Measurements from ENCODE around the gene FAM72A.
A peak's percentile ranks its signal among the peaks of the same experiment; 100 is the strongest.
"Not testable (repeated sequence)": the region's sequence is repeated elsewhere in the genome, so short reads cannot be mapped to it uniquely, and the experiment has no call there.

Gene FAM72A

DNA sequence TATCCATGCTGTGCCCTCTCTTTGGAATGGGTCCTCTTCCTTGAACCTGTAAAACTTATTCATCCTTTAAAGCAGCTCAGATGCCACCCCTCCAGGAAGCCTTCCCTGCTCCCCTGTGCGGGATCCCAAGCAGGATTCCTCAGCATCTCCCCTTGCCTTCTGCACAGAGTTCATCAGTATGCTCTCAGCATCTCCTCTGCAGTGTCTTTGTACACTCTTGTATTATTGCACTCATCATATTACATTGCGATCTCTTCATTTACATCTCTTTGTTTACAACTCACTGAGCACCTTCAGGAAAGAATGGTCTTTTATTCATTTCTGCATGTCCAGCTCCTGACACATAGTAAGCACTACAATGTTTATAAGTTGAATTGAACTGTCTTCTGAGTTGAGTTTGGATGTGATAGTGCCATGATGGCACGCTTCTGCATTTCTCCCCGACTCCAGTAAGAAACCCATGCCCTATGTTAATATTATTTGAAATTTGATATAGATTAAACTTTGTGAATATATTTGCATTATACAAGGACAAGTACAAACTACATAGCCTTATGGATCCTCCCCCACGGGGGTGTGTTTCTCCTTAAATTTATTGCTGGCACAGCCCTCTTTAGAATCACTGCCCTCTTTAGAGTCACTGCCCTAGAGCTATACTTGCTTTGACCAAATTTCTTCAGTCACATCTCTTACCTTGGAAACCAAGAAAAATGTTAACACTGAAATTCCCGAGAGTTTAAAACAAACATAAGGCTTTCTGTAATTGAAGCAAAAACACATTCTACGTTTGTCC is 13.2 kb upstream of the FAM72A start:
- not testable (repeated sequence) for DNase-seq (ENCODE audit: low read depth, low spot score)

DNA sequence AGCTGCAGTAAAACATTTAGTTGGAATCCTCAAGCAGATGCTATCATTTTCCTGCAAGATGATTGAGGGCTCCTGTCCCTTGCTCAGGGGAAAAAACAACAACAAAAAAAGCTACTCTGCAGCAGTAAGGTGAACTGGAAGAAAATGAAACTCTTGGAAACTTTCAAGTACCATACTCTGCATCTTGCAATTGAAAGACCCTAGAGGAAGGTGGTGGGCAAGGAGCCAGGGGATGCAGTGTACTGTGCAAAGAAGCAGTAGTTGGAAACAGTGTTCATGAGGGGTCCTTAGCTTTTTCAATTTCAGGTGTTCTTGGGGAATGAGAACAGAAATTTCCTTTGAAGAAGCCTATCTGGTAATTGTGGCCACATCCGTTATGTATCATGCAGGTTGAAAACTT is 8.2 kb upstream of the FAM72A start:
- not testable (repeated sequence) for DNase-seq (ENCODE audit: low read depth, low spot score)

DNA sequence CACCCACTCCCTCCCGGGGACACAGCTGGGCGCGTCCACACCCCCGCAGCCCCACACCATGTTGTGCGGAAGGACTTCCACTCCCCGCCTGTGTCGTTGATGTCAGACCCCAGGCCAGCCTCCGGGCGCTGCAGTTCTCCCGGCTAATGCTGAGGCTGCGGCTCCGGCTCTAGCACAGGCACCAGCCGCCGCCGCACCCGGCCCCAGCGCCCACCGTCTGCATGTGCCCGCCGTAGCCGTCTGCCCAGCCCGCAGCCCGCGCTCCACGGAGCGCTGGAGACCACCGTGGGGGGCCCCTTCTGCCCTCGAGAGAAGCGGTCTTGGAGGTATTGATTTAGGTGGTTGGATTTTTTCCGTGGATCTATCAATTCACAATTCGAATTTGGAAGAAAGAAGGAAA is 2.9 kb upstream of the FAM72A start:
- not testable (repeated sequence) for DNase-seq (ENCODE audit: low read depth, low spot score)

DNA sequence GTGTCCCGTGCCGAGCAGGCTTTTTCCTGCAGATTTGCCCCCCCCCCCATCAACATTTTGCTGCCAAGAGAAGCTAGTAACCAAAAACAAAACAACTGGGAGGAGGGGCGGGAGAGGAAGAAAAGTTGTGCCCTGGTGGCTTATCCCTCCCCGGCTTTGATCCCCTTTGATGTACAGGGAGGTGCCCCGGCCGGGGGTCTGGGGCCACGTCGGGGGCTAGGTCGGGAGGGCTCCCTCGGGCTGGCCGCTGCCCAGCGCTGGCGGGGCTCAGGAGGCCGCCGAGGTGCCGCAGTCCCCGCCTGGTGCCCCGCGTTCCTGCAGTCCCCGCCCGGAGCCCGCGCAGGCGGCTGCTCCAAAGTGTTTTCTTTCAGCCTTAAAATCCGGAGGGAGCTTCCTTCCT is 2.2 kb upstream of the FAM72A start:
- DNase-seq (ENCODE audit: low read depth, low spot score), result not testable (repeated sequence)

DNA sequence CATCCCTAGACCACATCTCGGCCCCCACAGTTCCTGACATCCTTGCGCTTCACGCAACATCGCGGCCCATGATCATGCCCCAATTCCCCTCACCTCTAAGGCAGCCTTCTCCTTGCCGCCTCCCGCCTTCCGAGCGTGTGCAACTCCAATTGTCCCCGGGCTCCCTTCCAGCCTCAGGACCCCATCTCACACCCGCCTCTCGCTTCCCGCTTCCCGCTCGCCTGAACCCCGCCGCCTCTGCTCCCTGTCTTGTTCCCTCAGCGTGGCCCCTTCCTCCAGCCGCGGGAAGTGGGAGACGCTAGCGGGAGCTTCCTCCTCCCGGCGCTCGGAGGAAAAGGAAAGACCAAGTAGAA is 1.5 kb upstream of the FAM72A start:
- not testable (repeated sequence) for DNase-seq (ENCODE audit: low read depth, low spot score)

DNA sequence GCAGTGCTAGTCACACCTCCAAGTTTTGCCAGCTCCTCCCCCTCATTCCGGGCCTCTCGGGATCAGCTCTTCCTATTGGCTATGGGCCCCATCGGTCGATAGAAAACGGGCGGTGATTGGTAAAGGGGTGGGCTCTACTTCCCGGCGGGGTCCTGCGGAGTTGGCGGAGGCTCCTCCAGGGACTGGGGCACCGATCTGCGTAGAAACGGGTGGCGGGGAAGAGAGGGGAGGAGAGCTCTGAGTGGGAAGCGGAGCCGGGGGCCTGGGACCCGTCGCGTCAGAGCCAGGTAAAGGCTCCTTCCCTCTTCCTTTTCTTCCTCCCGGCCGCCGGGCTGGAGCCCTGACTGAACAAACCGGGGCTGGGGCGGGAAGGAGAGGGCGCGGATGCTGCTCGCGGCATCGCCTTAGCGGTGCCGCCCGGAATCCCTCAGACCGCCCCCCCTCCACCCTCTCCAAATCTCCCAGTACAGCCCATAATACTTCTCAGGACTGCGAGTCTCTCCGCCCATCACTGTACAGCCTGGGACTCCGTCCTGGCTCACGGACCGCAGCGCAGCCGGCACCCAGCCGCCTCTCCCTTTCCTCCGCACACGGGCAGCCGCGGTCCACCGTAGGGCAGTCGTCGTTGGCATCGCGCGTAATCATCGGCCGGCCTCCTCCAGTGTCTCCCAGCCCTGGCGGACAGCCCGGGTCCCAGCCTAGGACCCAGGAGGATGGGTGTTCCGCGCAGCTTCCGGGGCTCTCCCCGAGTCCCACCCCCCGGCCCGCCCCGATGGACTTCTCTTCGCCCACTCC is 922 bp upstream of the FAM72A start, which contains the start of gene SRGAP2:
Gene SRGAP2, plus strand, starts transcription at position 178 of the 795 bp plus-strand sequence. CDS start 2,430 bp downstream, outside the sequence.
- peak; percentile 6 for DNase-seq (ENCODE audit: low read depth, low spot score)

DNA sequence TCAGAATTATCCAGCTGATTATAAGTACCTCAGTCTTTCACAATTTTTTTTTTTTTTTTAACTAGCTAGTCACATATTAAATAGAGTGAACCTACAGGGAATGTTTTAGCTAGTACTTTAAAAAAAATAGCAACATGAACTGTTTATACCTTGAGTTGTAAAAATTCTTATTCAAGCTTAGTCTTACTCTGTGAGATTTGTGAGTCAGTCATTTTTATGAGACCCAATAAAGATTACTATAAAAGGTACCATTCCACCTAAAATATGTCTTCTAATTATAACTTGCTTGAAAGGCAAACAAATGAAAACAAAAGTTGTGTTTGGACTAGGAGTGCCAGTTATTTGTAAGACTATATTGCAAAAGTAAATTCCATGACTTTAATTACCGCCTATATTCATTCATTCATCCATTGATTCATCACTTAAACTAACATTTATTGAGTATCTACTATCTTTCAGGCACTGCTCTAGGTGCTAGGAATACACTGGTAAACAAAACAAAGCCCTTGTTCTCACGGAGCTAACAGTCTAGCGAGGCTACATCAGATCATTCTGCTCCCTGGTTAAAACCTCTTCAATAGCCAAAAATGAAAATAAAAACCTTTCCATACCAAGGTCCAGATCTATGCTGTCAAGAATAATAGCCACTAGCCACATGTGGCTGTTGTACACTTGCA is 5.8 kb downstream of the FAM72A start:
- DNase-seq (ENCODE audit: low read depth, low spot score), result not testable (repeated sequence)

DNA sequence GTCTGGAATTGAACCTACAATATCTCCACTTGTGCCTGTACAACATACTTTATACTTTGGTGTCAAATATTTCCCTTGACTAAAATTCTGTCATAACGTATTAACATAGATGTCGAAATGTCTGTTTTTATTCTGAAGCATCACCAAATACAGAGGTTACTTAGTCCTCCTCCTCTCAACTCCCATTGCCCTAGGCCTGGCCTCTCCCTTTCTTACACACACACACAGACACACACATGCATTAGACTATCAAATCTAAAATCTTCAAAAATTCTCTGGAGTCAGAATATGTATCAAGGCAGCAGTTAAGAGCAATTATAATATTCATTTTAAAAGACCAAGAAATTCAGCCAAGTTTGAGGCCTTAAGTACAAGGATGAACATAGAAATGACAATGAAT is 7.5 kb downstream of the FAM72A start:
- DNase-seq (ENCODE audit: low read depth, low spot score), result not testable (repeated sequence)

DNA sequence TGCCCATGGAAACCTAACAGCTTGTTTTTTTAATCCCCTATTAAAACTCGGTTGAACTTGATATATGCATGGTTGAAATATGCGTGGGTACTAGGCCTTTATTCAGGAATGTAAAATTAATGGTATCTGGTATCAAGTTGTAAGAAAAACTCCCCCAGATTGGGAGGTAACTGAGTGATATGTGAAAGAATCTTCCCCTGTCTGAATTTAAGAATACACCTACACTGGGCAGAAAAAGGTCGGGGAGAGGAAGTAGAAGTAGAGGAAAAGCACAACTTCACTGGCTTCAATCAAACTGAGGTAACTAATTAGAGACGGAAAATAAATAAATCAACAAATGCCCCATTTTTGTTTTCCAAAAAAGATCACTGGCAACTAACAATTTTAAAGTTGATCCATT is 15.8 kb downstream of the FAM72A start:
- DNase-seq (ENCODE audit: low read depth, low spot score), result not testable (repeated sequence)

DNA sequence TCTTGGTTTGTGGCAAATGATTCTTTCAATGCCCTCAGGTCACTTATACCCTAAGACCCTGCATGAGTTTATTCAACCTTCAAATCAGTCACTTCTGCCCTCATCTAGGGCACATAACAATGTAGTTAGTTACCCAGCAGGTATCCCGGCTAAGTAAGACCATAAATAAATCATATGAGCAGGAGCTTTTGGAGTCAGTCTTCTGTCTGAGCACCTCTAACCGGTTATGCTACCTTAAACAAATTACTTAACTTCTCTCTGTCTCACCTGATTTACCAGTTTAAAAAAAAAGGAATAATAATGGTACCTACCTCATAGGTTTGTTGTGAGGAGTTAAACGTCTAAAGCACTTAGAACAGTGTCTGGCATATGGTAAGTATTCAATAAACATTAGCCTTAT is 16.9 kb downstream of the FAM72A start:
- DNase-seq (ENCODE audit: low read depth, low spot score), result not testable (repeated sequence)

DNA sequence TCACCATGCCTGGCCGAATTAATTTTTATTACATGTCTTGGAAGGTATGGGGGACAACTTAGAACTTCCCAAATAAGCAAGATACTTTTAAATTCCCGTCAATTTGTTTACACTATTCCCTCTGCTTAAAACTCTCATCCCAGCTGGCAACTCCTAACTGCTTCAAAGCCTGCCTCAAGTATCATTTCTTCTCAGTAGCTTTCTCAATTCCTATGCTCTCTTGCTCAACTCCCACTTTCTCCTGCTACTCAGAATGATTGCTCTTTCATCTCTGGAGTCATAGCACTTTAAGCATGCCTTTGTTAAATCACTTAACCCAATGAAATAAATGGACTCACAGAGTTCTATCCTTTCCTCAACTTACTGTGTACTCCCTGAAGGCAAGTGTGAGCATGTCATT is 18.9 kb downstream of the FAM72A start:
- DNase-seq (ENCODE audit: low read depth, low spot score), result not testable (repeated sequence)

DNA sequence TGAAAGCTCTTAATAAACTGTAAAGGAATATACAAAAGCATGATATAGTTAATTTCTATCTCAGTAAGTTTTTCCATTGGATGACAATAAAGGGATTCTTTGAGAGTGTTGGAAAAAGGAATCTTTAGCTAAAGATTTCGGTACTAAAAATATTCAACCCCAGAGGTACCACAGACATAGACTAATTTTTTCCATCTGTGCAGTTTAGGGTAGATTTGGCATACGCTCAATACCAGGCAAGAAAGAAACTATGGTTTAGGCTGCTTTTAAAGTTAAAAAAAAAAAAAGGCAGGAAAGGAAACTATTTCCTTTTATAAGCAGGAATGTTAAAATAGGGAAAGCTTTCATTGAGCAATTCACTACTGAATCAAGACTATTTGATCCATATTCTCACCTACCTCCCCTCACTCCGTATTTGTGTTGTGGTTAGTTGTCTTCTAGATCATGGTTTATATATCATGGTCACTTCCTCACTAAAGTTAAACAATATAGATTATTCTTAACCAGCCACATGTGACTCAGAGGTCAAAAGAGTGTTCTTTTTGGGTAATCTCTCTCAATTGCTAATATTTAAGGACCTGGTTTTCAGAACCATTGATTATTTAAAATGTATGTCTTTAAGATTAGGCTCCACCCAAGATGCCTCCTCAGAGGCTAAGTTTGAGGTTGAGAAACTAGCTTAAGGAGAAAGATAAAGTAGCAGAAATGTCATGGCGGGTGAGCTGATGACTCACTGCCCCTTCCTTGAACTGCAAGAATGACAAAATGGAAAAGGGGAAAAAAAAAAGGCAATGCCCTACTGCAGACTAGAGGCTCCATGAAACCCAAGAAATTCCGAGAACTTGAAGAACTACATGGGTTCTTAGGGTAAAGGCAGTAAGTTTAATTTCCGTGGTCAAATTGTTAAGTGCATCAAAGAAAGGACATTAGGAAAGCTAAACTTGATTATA is 20.0 kb downstream of the FAM72A start:
- DNase-seq (ENCODE audit: low read depth, low spot score), result not testable (repeated sequence)

DNA sequence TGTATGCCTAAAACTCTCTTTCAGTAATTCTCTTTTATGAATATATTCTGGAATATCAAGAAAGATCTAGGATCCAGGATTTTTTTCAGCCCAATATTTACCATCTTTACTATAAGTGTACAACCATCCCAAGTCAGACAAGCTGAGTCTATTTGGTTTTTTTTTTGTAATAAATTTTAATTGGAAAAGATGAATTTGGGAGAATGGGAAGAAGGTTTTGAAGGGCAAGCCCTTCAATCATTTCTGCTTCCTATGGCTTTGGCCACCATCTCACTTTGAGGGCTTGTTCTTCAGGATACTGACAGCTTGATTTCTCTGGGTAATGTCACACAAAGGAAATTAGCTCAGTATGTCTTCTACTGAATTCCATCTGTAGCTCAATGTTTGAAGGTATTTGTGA is 23.0 kb downstream of the FAM72A start:
- not testable (repeated sequence) for DNase-seq (ENCODE audit: low read depth, low spot score)

DNA sequence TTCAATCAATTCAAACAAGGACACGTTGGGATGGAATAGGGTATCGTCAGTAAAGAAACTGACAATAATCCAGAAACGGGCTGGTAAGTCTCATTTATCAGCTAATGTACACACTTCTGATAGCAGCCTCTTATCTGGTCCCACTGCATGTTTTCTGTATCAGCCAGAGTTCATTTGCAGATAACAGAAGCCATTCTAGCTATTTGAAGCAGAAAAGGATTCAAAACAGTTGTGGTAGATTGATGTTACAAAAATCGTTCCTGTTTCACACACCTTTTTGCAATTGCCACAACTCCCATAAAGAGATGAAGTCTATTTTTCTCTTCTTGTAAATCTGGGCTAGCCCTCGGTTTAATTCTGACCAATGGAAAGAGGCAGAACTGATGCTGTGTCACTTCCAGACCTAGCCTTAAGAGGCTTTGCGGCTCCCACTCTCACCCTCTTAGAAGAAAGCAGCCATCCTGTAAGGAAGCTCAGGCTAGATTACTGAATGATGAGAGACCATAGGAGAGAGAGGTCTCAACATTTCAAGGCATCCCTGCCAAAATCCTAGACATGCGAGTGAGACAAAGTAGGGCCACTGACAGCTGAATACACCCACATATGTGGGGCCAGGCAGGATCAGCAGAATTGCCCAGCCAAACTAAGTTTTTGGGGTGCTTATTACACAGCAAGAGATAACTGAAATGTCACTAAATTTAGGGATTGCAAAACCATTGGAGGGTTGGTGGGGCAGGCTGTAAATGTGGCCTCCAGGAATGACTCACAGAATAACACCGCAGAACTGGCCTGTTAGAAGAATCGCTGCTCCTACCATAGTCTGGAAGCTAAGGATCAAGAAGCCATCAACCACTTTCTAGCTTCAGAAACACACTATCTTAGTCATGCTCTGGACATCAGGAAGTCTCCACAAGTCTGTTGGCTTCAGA is 24.3 kb downstream of the FAM72A start:
- not testable (repeated sequence) for DNase-seq (ENCODE audit: low read depth, low spot score)

DNA sequence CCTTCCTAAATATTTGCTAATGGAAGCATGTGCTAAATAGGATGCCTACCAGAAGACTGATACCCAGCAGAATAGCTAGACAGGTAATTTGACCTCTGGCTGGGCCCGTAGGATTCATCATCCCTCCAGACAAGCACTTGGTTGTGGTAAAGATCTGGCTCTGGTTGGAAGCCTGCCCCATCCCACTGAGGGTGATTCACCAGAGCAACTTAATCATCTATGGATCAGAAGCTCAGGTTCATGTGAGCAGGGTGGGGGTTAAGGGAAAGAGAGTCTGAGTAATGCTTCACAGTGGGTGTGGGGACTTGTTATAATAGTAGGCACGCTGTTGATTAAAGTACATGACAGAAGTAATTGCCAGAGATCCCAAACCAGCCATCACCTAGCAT is 26.5 kb downstream of the FAM72A start:
- DNase-seq (ENCODE audit: low read depth, low spot score), result not testable (repeated sequence)

DNA sequence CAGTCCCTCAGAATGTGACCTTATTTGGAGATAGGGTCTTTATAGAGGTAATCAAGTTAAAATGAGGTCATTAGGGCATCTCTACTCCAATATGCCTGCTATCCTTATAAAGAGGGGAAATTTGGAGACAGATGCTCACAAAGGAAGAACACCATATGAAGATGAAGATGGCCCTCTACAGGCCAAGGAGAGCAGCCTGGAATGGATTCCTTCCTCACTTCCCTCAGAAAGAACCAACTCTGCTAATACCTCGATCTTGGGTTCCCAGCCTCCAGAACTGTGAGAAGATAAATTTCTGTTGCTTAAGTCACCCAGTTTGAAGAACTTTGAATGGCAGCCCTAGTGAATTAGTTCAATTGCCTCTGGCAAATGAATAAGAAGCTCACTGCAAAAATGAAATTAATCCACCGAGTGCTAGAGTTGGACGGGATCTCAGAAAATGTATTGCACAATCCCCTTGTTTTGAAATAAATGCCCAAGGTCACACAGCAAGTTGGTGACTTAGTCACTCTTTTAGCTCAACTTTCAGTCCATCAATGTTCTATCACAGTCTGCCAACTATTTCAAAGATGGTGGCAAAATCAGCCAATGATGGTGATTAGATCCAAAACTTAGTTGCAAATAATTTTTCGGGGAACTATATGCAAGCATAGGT is 27.1 kb downstream of the FAM72A start:
- not testable (repeated sequence) for DNase-seq (ENCODE audit: low read depth, low spot score)

DNA sequence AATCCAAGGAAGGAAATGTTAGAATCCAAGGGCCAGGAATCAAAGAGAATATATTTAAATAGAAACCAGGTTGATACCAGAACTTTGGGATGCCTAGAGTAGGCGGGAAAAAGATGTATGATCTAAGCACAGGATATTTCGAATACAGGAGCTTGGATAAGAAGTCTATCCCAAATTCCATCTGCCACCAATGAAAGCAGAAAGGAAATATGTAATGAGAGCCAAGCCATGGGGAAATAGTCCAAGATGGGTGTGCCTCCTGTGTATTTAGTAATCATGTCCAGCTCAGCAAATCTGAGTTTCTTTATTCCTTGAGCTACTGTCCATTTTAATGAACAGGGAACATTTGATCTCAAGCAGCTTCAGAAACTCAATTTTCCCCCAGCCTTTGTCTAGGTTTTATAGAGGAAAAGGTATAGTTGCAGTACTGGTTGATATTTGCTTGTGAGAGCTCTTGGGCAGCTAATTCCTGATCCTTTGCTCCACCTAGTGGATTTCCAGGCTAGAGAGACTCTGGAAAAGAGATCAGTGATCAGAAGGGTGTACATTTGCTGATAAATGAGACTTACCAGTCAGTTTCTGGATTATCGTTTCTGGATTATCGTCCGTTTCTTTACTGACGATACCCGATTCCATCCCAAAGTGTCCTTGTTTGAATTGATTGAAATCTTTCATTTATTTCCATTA is 28.3 kb downstream of the FAM72A start:
- DNase-seq (ENCODE audit: low read depth, low spot score), result not testable (repeated sequence)

DNA sequence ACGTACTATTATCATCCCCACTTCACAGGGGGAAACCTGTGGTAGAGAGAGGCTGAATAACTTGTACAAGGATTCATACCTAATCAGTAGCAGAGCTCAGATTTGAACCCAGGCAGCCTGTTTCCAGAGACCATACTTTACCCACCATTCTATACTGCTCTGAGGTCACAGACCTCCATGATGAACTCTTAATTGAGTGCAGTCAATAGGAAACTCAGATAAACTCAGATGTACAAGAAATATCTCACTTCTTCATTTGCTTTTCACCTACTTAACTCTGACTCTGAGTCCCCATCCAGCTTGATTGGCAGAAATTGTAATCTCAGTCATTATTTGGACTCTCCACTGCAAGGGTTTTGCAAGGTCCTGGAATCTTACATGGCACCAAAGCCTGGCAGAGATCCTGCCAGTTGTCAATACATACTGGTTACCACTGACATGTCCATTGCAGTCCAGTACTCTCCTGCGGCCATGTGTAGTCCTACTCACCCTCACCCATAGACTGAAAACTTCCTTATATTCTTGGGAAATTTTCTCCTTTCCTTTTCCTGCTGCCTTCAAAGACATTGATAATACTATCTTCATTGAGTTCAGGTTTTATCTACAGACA is 29.4 kb downstream of the FAM72A start:
- DNase-seq (ENCODE audit: low read depth, low spot score), result not testable (repeated sequence)

Measured in activated CD4-positive, CD25-positive, alpha-beta regulatory T cell treated with anti-CD3 and anti-CD28 coated beads, Interleukin-2, amount 50 U/mL, for 16 hours (primary cell).